HG02798 (cell line): ENCODE data around the gene ANKS3.
"Not testable (repeated sequence)": the region's sequence is repeated elsewhere in the genome, so short reads cannot be mapped to it uniquely, and the experiment has no call there.

Experiments
- ATAC-seq: cut with Tn5 transposase; IDR thresholded peaks from one replicate; pipeline ENCODE4 v1.9.1; 2021; ENCODE audit warnings: mild to moderate bottlenecking; ENCODE audit not compliant: unreplicated experiment, poor library complexity

ANKS3 gene

GRCh38 chr16:4654964-4655590 lies 79.0 kb downstream of the ANKS3 start:
- no peak for ATAC-seq

GRCh38 chr16:4654011-4654963 lies 79.8 kb downstream of the ANKS3 start:
- no peak for ATAC-seq

DNA sequence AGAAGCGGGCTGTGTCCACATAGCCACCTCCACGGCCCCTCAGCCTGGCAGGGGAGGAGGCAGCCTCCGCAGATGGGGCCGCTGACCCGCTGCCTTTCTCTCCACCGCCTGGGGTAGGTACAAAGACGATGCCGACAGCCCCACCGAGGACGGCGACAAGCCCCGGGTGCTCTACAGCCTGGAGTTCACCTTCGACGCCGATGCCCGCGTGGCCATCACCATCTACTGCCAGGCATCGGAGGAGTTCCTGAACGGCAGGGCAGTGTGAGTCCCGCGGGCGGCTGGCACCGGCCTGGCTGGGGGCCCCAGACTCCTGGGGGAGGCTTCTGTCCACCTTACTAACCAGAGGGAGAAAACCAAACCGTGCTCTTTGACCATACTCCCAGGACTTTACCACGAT lies 81.5 kb downstream of the ANKS3 start:
- no peak for ATAC-seq

GRCh38 chr16:4651827-4652226 lies 82.2 kb downstream of the ANKS3 start:
- no peak for ATAC-seq

DNA sequence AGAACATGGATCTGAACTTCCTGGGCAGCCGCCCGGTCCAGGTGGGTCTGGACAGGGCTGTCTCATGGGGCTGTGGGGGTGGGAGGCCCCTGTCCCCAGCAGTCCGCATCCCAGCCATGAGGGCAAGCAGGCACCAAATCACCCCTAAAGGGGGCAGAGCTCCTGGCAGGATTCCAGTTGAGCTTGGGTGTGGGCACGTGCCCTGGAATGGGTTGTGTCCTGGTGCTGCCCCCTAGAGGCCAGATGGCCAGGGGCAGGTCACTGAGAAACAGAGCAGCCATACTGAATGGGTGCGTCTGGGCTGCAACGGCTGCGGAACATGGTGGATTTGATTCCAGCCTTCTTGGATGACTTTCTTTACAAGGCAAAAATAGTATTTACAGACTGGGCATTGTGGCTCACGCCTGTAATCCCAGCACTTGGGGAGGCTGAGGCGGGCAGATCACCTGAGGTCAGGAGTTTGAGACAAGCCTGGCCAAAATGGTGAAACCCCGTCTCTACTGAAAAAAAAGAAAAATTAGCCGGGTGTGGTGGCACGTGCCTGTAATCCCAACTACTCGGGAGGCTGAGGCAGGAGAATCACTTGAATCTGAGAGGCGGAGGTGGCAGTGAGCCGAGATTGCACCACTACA lies 83.5 kb downstream of the ANKS3 start:
- ATAC-seq: not testable (repeated sequence)

DNA sequence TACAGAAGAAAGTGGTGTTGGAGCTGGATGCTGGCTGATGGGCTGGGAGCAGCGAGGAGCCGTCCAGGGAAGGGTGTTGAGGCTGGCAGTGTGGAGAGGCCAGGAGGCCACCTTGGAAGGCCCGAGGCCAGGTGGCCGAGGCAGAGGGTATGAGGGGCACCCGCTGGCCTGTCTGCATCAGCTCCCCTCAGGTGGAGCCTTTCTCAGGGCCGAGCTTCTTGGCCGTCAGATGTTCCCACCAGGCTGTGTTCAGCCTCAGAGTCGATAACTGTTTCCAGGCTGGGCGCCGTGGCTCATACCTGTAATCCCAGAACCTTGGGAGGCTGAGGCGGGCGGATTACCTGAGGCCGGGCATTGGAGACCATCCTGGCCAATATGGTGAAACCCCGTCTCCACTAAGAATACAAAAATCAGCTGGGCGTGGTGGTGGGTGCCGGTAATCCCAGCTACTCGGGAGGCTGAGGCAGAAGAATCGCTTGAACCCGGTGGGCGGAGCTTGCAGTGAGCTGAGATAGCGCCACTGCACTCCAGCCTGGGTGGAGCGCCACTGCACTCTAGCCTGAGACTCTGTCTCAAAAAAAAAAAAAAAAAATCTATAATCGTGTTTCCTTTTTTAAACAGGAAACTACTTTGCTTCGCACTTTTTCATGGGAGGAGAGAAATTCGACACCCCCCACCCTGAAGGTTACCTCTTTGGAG lies 84.2 kb downstream of the ANKS3 start:
- no peak for ATAC-seq

DNA sequence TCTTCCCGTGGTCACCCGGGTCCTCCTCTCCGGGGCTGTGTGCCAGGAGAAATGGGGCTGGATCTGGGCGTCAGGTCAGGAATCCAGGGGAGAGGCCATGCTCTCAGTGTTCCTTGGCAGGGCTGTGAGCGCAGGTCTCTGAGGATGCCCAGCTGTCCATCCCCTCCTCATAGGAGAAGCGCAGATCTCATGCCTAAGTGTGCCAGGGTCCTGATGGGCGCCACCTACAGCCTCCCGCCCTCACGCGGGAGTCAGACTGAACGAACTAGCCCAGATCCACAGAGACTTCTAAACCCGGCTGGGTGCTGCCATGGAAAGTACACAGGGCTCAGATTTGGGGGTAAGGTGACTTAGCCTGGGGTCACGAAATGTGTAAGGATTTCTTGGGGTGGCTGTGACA lies 85.2 kb downstream of the ANKS3 start:
- ATAC-seq: no peak

DNA sequence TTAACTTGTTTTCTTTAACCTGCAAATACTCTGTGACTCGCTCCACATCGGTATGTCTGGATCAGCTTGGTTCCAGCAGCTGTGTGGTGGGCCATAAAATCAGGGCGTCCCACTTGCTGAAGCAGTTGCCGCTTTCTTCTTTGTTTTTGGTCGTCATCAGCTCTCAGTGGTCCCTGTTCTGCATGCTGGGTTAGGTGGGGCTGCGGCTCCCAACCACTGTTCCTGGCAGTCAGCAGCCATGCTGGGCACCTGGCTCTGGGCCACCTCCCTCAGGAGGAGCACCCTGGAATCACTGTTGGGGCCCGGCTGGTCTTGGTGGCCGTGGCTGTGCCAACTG lies 86.5 kb downstream of the ANKS3 start:
- no peak for ATAC-seq

- no peak for ATAC-seq
Observed at GRCh38 chr16:4646773-4647643, 87.1 kb downstream of the ANKS3 start.
